Ishikawa (cell line): ENCODE measurements around the gene ALPI.

Source experiments
- CEBPB ChIP-seq: IDR thresholded peaks from 2 replicates; pipeline ENCODE4 v1.6.1; 2012
- CREB1 ChIP-seq: IDR thresholded peaks from 2 replicates; pipeline ENCODE4 v1.6.1; 2012; ENCODE audit warnings: low read depth
- EGR1 ChIP-seq: IDR thresholded peaks from 2 replicates; pipeline ENCODE4 v1.6.1; 2012
- EP300 ChIP-seq: IDR thresholded peaks from 2 replicates; pipeline ENCODE4 v1.6.1; 2012; ENCODE audit warnings: borderline replicate concordance
- FOXM1 ChIP-seq: IDR thresholded peaks from 2 replicates; pipeline ENCODE4 v1.6.1; 2012; ENCODE audit warnings: low read depth, borderline replicate concordance
- MAX ChIP-seq: IDR thresholded peaks from 2 replicates; pipeline ENCODE4 v1.6.1; 2012
- NFIC ChIP-seq: IDR thresholded peaks from 2 replicates; pipeline ENCODE4 v1.6.1; 2012
- RAD21 ChIP-seq: IDR thresholded peaks from 2 replicates; pipeline ENCODE4 v1.6.1; 2012; ENCODE audit warnings: low read depth
- REST ChIP-seq: IDR thresholded peaks from 2 replicates; pipeline ENCODE4 v1.6.1; 2012; ENCODE audit warnings: low read depth, mild to moderate bottlenecking
- TAF1 ChIP-seq: IDR thresholded peaks from 2 replicates; pipeline ENCODE4 v1.6.1; 2012; ENCODE audit warnings: low read depth, mild to moderate bottlenecking
- TCF12 ChIP-seq: IDR thresholded peaks from 2 replicates; pipeline ENCODE4 v1.6.1; 2012; ENCODE audit warnings: low read depth
- TEAD4 ChIP-seq: IDR thresholded peaks from 2 replicates; pipeline ENCODE4 v1.6.1; 2012
- USF1 ChIP-seq: IDR thresholded peaks from 2 replicates; pipeline ENCODE4 v1.6.1; 2012
- YY1 ChIP-seq: IDR thresholded peaks from 2 replicates; pipeline ENCODE4 v1.6.1; 2012; ENCODE audit warnings: low read depth
- ZBTB7A ChIP-seq: IDR thresholded peaks from 2 replicates; pipeline ENCODE4 v1.6.1; 2012; ENCODE audit warnings: low read depth

Gene ALPI

GRCh38 chr2:232496501-232497270 is 40.7 kb downstream of the ALPI start:
- TF ChIP-seq EP300, result no peak
- no peak for TF ChIP-seq RAD21
- TF ChIP-seq YY1, result no peak
- no peak for TF ChIP-seq EGR1
- TF ChIP-seq ZBTB7A, result no peak
- no peak for TF ChIP-seq TAF1
- TF ChIP-seq USF1, result no peak
- no peak for TF ChIP-seq TEAD4
- TF ChIP-seq REST, result no peak
- TF ChIP-seq TCF12, result no peak
- TF ChIP-seq MAX, result no peak
- no peak for TF ChIP-seq FOXM1

- TF ChIP-seq TEAD4 (no peak), RAD21 (no peak), USF1 (no peak), ZBTB7A (no peak), FOXM1 (no peak), REST (no peak), YY1 (no peak), CREB1 (no peak), MAX (no peak), EGR1 (no peak), NFIC (no peak), TAF1 (no peak), EP300 (no peak), TCF12 (no peak), CEBPB (no peak)
Observed at GRCh38 chr2:232497348-232497747, 41.4 kb downstream of the ALPI start.

GRCh38 chr2:232498452-232498851 is 42.5 kb downstream of the ALPI start:
- TF ChIP-seq RAD21 (no peak), CEBPB (no peak), FOXM1 (no peak), EP300 (no peak), EGR1 (no peak), TEAD4 (no peak), TCF12 (no peak), YY1 (no peak), REST (no peak), USF1 (no peak), CREB1 (no peak), TAF1 (no peak), ZBTB7A (no peak), NFIC (no peak), MAX (no peak)
